HG03064 (cell line): ENCODE results near the gene ZNF546.
"Not testable (repeated sequence)": the region's sequence is repeated elsewhere in the genome, so short reads cannot be mapped to it uniquely, and the experiment has no call there.

Source experiments
- ATAC-seq: cut with Tn5 transposase; IDR thresholded peaks from one replicate; pipeline ENCODE4 v1.9.1; 2021; ENCODE audit warnings: low read depth; ENCODE audit not compliant: unreplicated experiment

The ZNF546 gene

GRCh38 chr19:39983695-39984300, 13.1 kb upstream of the ZNF546 start:
- ATAC-seq: no peak

GRCh38 chr19:39986643-39987042, 10.2 kb upstream of the ZNF546 start:
- ATAC-seq: no peak

GRCh38 chr19:39987167-39987566, 9.7 kb upstream of the ZNF546 start:
- ATAC-seq: no peak

GRCh38 chr19:39987596-39987995, 9.3 kb upstream of the ZNF546 start:
- ATAC-seq: no peak

GRCh38 chr19:39993605-39994004, 3.3 kb upstream of the ZNF546 start:
- no peak for ATAC-seq

- ATAC-seq: no peak
These were observed 2.5 kb upstream of the ZNF546 start for GRCh38 chr19:39994361-39994760.

DNA sequence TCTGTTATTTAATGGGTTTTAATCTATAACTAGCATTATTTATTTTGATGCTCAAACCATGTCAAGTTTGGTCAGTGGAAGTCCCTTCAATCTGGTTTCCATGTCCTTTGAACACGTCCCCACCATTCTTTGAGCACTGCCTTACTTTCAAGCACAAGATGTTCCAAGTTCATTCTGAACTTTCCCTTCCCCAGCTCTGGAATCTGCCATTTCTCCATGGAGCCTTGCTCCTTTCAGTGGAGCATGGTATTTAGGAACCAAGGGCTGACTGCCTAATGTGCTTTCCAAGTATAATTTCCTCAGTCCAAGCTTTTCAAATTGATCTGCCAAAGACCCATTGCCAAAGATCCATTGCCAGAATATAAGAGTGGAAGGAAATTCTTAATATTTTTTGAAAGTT, 1.1 kb upstream of the ZNF546 start:
- ATAC-seq: no peak

DNA sequence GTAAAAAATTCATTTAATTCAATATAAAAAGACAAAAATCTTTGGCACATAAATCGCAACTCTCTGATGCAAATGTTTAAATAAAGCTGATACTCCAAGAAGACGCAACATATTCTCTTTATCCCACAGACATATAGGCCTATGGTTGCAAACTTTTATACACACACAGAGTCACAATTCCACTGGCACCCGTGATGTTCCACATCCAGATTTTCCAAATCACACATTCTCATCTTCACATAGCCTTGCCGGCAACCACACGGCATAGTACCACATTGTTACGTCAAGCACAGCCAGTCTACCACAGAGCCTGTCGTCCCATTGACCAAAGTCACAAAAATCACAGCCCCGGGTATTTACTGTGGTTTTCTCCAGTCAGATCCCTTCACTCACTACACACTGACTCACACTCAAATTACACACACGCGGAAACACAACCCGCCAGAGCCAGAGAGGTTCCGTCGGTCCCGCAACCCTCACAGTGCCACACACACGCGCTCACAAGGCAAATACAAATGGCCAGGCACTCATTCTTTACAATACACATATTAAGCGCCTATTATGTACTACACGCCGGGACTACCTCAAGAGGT, 546 bp upstream of the ZNF546 start:
- ATAC-seq: peak; percentile 18

- no peak for ATAC-seq
These were observed 867 bp downstream of the ZNF546 start for GRCh38 chr19:39997638-39998216.

DNA sequence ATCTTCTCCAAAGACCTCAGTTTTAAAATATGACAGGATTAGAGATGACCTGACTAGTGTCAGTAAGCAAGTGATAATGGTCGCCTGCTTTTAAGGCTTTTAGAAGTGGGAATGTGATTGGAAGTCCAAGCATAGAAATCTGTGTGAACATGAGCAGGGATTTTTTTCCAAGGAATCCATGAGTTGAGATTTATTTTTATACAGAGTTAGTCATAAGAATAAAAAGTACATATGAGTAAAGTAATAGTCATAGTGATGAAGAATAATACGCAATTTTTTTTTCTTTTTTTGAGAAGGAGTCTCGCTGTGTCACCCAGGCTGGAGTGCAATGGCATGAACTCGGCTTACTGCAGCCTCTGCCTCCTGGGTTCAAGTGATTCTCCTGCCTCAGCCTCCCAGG, 1.6 kb downstream of the ZNF546 start:
- ATAC-seq: no peak

- ATAC-seq: no peak
These were observed 8.9 kb downstream of the ZNF546 start for GRCh38 chr19:40005691-40006272.

DNA sequence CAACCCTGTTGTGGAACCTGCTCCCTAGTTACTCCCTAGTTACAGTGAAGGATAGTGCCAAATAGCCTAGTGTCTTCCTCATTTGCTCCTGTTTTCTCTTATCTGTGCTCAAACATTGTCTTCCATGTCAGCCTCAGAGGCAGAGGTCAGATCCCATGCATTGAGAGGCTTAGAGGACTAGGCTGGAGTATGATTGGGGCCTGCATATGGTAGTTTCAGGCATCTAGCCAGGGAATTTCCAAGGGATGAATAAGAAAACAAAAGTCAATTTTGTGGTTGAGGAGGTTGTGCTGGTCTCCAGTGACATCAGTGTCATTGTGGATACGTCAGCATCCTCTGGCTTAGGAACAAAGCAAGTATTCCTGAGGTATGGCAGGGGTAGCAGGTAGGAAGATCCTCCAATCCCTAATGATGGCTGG, 9.4 kb downstream of the ZNF546 start:
- no peak for ATAC-seq

GRCh38 chr19:40009674-40010073, 12.8 kb downstream of the ZNF546 start:
- ATAC-seq: no peak

DNA sequence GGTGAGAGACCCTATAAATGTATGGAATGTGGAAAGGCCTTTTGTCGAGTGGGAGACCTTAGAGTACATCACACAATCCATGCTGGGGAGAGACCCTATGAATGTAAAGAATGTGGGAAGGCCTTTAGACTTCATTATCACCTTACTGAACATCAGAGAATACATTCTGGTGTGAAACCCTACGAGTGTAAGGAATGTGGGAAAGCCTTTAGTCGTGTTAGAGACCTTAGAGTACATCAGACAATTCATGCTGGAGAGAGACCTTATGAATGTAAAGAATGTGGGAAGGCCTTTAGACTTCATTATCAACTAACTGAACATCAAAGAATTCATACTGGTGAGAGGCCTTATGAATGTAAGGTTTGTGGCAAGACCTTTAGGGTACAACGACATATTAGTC, 17.1 kb downstream of the ZNF546 start:
- no peak for ATAC-seq

DNA sequence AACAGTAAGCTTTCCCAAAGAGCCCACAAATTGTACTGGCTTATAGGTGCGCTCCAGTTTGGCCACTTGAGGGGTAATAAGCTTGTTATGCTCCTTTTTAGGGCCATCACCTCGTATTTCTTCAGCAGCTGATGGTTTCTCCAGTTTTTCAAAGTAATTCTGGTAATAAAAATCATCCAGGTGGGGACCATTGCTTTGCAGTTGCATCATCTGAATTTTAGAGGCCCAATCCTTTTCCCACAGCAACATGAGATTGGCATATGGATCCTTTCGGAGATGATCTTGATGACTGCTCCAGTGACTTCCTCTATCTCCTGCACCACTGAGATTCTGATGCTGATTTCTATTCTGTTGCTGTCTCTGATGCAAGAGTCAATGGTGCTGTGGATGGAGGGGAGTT, 27.1 kb downstream of the ZNF546 start:
- ATAC-seq: no peak

DNA sequence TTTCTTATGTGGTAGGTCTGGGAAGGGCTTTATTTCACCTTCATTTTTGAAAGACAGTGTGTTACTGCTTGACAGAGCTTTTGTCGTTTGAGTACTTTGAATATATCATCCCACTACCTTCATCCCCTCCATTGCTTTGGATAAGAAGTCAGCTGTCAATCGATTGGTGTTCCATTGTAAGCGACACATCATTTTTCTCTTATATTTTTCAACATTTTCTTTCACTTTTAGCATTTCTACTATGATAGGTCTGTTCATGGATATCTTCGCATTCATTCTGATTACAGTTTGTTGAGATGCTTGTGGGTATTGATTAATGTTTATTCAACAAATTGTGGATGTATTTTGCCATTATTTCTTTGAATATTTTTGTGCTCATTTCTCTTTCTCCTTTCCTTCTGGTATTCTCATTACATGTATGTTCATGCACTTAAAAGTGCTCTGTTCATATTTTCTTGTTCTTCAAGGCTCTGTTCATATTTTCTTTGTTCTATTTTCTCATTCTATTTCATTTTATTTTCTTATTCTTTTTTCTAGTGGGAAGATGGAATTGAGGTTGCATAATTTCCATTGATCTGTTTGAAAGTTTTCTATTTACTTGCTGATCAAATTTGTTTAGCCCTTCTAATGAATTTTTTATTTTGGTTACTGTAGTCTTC, 29.2 kb downstream of the ZNF546 start:
- no peak for ATAC-seq

- no peak for ATAC-seq
These were observed 29.7 kb downstream of the ZNF546 start for GRCh38 chr19:40026597-40026970.

DNA sequence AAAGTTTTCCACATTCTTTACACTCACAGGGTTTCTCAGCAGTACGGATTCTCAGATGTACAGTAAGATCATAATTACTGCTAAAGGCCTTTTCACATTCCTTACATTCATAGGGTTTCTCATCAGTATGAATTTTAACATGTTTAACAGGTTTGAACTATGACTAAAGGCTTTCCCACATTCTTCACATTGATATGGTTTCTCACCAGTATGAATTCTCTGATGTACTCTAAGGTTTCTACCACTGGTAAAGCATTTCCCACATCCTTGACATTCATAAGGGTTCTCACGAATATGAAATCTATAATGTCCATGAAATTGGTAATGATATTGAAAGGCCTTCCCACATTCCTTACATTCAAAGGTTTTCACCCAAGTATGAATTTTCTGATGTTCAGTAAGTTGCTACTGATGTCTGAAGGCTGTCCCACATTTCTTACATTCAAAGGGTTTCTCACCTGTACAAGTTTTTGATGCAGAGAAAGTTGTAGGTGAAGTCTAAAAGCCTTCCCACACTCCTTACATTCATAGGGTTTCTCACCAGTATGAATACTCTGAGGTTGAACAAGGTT, 37.2 kb downstream of the ZNF546 start:
- ATAC-seq: no peak

DNA sequence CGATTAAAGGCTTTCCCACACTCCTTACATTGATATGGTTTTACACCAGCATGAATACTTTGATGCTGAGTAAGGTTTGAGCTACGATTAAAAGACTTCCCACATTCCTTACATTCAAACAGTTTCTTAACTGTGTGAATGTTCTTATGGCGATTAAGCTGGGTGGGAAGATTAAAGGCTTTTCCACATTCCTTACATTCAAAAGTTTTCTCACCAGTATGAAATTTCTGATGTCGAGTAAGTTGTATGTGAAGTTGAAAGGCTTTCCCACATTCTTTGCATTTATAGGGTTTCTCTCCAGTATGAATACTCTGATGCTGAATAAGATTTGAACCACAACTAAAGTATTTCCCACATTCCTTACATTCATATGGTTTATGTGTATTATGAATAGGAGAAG, 39.1 kb downstream of the ZNF546 start:
- ATAC-seq: no peak

- not testable (repeated sequence) for ATAC-seq
These were observed 41.2 kb downstream of the ZNF546 start for GRCh38 chr19:40038047-40038446.

DNA sequence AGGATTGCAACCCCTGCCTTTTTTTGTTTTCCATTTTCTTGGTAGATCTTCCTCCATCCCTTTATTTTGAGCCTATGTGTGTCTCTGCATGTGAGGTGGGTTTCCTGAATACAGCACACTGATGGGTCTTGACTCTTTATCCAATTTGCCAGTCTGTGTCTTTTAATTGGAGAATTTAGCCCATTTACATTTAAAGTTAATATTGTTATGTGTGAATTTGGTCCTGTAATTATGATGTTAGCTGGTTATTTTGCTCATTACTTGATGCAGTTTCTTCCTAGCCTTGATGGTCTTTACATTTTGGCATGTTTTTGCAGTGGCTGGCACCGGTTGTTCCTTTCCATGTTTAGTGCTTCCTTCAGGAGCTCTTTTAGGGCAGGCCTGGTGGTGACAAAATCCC, 44.9 kb downstream of the ZNF546 start:
- not testable (repeated sequence) for ATAC-seq
